KOPT-K1 (cell line): Measurements from ENCODE around the gene MANF.
A peak's percentile ranks its signal among the peaks of the same experiment; 100 is the strongest.

Experiments
- H3K27ac ChIP-seq: fragments of 200-600 bp; sonication (generic); 2 replicates; pipeline ENCODE4 v1.5.1; 2016; ENCODE audit warnings: antibody characterized with exemption, mild to moderate bottlenecking, low read depth, low read length; ENCODE audit not compliant: poor library complexity, severe bottlenecking
- H3K36me3 ChIP-seq: fragments of 200-600 bp; sonication (generic); 2 replicates; pipeline ENCODE4 v1.5.1; 2017; ENCODE audit warnings: antibody characterized with exemption, mild to moderate bottlenecking, low read length, moderate library complexity; ENCODE audit not compliant: insufficient read depth
- H3K9me3 ChIP-seq: fragments of 200-600 bp; sonication (generic); 2 replicates; pipeline ENCODE4 v1.5.1; 2017; ENCODE audit warnings: antibody characterized with exemption, low read length, mild to moderate bottlenecking; ENCODE audit not compliant: insufficient read depth, poor library complexity, severe bottlenecking

The MANF gene

DNA sequence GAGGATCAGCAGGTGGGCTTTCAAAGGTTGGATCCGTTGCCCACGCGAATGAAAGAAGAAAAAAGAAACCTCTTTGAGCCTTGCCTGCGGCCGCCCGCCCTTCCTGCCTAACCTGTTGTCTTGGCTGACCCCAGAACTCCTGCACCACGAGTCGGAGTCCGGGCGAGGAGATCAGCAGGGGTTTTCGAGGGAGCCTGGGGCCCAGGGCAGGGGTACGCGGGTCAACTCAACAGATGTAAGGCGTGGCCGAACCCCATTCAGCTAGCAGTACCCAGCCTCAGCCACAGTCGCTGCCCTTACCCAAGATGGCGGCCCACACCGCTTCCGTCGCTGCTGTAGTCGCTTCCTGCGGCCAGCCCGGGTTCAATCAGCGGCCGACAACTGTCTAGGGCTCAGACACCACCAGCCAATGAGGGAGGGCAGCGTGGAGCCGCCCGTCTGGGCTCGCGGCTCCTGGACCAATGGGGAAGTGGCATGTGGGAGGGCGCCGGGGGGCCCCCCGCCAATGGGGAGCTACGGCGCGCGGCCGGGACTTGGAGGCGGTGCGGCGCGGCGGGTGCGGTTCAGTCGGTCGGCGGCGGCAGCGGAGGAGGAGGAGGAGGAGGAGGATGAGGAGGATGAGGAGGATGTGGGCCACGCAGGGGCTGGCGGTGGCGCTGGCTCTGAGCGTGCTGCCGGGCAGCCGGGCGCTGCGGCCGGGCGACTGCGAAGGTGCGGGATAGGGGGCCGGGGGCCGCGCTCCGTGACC, at the start of gene MANF:
Gene MANF, plus strand, starts transcription at position 566 of the 748 bp plus-strand sequence. Its CDS starts 52 bp downstream, at position 618.
- H3K27ac ChIP-seq = peak within 1 kb of the TSS; percentile 91
- H3K36me3 ChIP-seq = peaks cover 42% of the 10 kb centered on the region
- H3K9me3 ChIP-seq = no peaks in the 10 kb centered on the region

DNA sequence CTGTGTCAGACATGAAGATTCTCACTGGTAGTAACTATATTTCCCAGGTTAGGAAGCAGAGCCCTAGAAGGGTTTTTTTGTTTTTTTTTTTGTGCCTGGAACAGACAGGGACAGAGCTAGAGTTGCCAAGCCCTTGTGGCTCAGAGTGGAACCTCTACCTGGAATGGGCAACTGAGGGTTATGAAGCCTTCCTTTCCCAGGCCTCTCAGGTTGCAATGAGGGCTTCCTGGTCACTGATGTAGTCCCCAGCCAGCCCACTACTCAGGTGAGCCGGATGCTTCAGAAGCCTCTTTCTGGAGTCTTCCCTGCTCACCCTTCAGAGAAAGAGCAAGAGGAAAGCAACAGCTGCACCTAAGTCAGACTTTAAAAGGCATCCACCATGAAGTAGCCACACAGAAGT, 48.8 kb upstream of the MANF start:
- Histone ChIP-seq H3K9me3 (no peaks in the 10 kb centered on the region), H3K27ac (no peak overlapping the region), H3K36me3 (no peaks in the 10 kb centered on the region)

- Histone ChIP-seq H3K9me3 (no peaks in the 10 kb centered on the region), H3K36me3 (no peaks in the 10 kb centered on the region), H3K27ac (no peak overlapping the region)
Observed at GRCh38 chr3:51337666-51338065, 47.4 kb upstream of the MANF start.

DNA sequence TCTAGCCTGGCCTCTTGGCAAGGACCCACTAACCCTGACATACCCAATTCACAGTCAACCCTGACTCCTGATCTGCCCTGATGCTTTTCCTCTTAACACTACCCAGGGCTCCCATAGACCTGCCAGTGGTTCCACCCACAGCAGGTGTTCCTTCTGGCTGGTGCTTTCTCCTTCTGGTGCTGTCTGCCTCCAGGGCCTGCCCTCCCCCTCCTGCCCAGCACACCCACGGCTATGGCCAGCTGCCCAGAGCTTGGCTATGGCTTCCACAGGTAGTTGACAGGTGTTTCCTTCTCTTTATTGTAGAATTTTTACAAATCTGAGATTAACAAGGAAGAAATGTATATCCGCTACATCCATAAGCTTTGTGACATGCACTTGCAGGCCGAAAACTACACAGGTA, 46.5 kb upstream of the MANF start:
- Histone ChIP-seq H3K36me3 (no peaks in the 10 kb centered on the region), H3K27ac (no peak overlapping the region), H3K9me3 (no peaks in the 10 kb centered on the region)

- Histone ChIP-seq H3K9me3 (no peaks in the 10 kb centered on the region), H3K27ac (no peak overlapping the region), H3K36me3 (no peaks in the 10 kb centered on the region)
Observed at GRCh38 chr3:51340013-51340829, 44.9 kb upstream of the MANF start.

- H3K27ac ChIP-seq = no peak overlapping the region
- no peaks in the 10 kb centered on the region for H3K9me3 ChIP-seq
- H3K36me3 ChIP-seq = no peaks in the 10 kb centered on the region
Observed at GRCh38 chr3:51340989-51341636, 44.0 kb upstream of the MANF start.

DNA sequence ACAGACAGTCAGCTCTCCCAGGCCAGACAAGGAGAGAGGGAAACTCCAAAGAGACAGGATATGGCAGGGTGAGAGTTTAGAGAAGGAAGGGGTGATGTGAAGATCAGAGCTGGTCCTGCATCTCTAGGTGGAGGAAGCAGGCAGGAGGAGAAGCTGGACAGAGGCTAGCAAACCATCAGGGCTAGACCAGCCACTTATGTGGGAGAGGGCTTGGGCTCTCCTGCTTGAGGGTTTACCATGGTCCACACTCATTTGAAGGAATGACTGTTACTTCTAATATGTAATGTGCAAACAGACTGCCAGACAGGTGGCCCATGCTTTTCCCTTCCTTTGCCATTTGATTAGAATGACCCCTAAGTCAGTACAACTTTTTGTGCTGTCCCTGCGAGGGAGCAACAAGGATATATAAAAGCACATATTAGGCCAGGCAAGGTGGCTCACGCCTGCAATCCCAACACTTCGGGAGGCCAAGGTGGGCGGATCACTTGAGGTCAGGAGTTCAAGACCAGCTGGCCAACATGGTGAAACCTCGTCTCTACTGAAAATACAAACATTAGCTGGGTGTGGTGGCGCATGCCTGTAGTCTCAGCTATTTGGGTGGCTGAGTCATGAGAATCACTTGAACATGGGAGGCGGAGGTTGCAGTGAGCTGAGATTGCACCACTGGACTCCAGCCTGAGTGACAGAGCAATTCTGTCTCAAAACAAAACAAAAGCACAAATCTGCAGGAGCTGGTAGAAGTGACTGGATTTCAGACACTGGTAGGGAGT, 41.0 kb upstream of the MANF start:
- H3K27ac ChIP-seq = no peak overlapping the region
- no peaks in the 10 kb centered on the region for H3K9me3 ChIP-seq
- no peaks in the 10 kb centered on the region for H3K36me3 ChIP-seq

- Histone ChIP-seq H3K36me3 (no peaks in the 10 kb centered on the region), H3K27ac (no peak overlapping the region), H3K9me3 (no peaks in the 10 kb centered on the region)
Observed at GRCh38 chr3:51350751-51351150, 34.3 kb upstream of the MANF start.

DNA sequence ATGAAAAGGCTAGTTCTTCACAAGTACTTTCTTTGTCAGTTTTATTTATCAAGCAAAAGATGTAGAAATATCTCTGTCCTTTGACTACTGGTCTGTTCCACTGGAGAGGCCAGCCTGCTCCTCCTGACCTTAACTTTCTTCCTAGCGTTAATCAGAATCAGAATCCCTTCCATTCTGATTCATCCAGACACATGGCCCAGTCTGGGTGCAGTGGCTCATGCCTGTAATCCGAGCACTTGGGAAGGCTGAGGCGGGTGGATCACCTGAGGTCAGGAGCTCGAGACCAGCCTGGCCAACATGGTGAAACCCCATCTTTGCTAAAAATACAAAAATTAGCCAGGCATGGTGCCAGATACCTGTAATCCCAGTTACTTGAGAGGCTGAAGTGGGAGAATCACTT, 32.0 kb upstream of the MANF start:
- Histone ChIP-seq H3K36me3 (no peaks in the 10 kb centered on the region), H3K9me3 (no peaks in the 10 kb centered on the region), H3K27ac (no peak overlapping the region)

DNA sequence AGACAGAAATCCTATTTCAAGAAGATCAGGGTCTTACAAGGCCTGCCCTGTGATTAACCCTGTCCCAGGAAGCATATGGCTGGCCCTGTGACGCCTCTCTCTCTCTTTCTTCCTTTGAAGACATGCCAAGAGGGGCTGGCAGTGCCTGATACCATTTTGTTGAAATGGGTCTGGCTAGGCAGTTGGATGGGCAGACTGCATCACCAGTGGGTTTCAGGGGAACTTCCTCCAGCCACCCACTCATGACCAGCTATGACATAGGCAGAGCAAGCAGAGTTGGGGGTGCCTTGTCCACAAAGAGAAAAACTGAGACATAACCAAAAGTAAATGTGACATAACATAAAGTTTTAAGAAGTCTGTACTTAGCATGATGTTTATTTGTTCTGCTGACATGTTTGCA, 31.4 kb upstream of the MANF start:
- no peak overlapping the region for H3K27ac ChIP-seq
- no peaks in the 10 kb centered on the region for H3K36me3 ChIP-seq
- H3K9me3 ChIP-seq = no peaks in the 10 kb centered on the region

GRCh38 chr3:51354172-51354571, 30.9 kb upstream of the MANF start:
- H3K9me3 ChIP-seq = no peaks in the 10 kb centered on the region
- H3K36me3 ChIP-seq = no peaks in the 10 kb centered on the region
- no peak overlapping the region for H3K27ac ChIP-seq

GRCh38 chr3:51354731-51355615, 30.1 kb upstream of the MANF start:
- H3K27ac ChIP-seq = no peak overlapping the region

DNA sequence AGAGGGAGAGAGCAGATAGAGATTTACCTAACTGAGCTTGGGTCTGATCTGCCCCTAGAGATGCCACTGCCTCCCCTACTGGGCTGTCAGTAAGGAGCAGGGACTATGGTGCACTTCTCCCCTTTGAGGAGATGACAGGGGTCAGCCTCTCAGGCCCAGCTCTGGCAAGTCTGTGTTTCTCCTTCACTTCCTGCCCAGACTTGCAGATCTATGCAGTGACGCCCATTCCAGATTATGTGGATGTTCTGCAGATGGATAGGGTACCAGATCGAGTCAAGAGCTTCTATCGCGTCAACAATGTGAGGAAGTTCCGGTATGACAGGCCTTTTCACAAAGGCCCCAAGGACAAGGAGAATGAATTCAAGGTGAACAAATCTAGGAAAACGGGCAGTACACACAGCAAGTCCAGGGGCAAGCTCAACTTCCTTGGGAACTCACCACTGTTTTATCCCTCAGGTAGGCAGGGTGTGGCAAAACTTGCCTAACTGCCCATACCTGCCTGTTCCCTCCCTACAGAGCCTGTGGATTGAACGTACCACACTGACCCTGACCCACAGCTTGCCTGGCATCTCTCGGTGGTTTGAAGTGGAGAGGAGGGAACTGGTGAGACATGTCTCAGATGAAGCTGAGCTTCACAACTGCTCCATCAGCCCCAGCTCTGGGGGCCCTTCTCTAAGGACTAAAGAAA, 29.1 kb upstream of the MANF start:
- Histone ChIP-seq H3K36me3 (no peaks in the 10 kb centered on the region), H3K27ac (no peak overlapping the region), H3K9me3 (no peaks in the 10 kb centered on the region)

More at GRCh38 chr3:51354731-51355615, 30.1 kb upstream of the MANF start:
- Histone ChIP-seq H3K36me3 (no peaks in the 10 kb centered on the region), H3K9me3 (no peaks in the 10 kb centered on the region)
